Gastrocnemius medialis (tissue), 4 donors: ENCODE results near the gene GNAZ. TPM values are rescaled to one million over a fixed set of nuclear protein-coding genes. Genes with fewer than 3 reads are reported as not detected.

Experiments used
- ATAC-seq, 2 donors: fragments of 150-250 bp; one replicate each; pipeline ENCODE4 v1.9.1; 2016
- DNase-seq, 2 donors: peaks; one replicate each; pipeline ENCODE4 v3.0.0-alpha.2; 2019
- H3K27ac ChIP-seq, 4 donors: fragments of 200-600 bp; sonication (generic); 1 replicate in 1 of 4; 2 replicates in 3 of 4; pipeline ENCODE4 v1.5.1; 2016 to 2018; ENCODE audit warnings: mild to moderate bottlenecking in 2 of 4, moderate library complexity in 1 of 4
- H3K27me3 ChIP-seq, 3 donors: fragments of 200-600 bp; sonication (generic) in 2 of 3; 1 replicate in 1 of 3; 2 replicates in 2 of 3; pipeline versions ENCODE4 v1.5.1 to v1.6.0; 2016 to 2019; ENCODE audit warnings: mild to moderate bottlenecking in 1 of 3, moderate library complexity in 1 of 3
- H3K36me3 ChIP-seq, 2 donors: fragments of 200-600 bp; sonication (generic) in 1 of 2; one replicate each; pipeline ENCODE4 v1.5.1; 2017 to 2018
- H3K4me1 ChIP-seq, 2 donors: fragments of 200-600 bp; sonication (generic) in 1 of 2; one replicate each; pipeline ENCODE4 v1.5.1; 2016 to 2017; ENCODE audit warnings: mild to moderate bottlenecking in 2 of 2
- H3K4me3 ChIP-seq, 4 donors: fragments of 200-600 bp; sonication (generic) in 3 of 4; 1 replicate in 1 of 4; 2 replicates in 3 of 4; pipeline ENCODE4 v1.5.1; 2016 to 2019; ENCODE audit warnings: mild to moderate bottlenecking in 2 of 4
- H3K9me3 ChIP-seq, 3 donors: fragments of 200-600 bp; sonication (generic) in 2 of 3; 1 replicate in 1 of 3; 2 replicates in 2 of 3; pipeline ENCODE4 v1.5.1; 2016 to 2019
- POLR2A ChIP-seq, 2 donors: fragments of 450-650 bp; IDR thresholded peaks; one replicate each; pipeline ENCODE4 v1.6.1; 2017; ENCODE audit warnings: antibody characterized with exemption in 2 of 2, mild to moderate bottlenecking in 2 of 2, moderate library complexity in 2 of 2
- in situ Hi-C, 4 donors: fragments of 200-750 bp; cut with MboI; loops; one replicate each; pipeline versions ENCODE4 v1.15.0 to v1.8.0; 2017; ENCODE audit warnings: low sequenced_read_pairs in 4 of 4
- intact Hi-C: fragments of 100-400 bp; cut with DNase I; formaldehyde crosslinking; loops from one replicate; pipeline ENCODE4 v1.15.1; 2023; ENCODE audit warnings: low total_unique reads
- total RNA-seq, 4 donors: library from RNA; depleted of rRNA; stranded (reverse); fragments of >200 nt; gene quantifications; one replicate each; pipeline versions ENCODE4 v1.1.0 to v1.2.3, GENCODE V29; 2016
- TF ChIP-seq, protein P1 (sequence below), 5 experiments: fragments of 450-650 bp in 3 of 5; fragments of 200-600 bp in 2 of 5; sonication (generic) in 2 of 5; IDR thresholded peaks in 4 of 5; conservative IDR thresholded peaks in 1 of 5; 1 replicate in 4 of 5; 2 replicates in 1 of 5; pipeline ENCODE4 v1.5.1; 2016 to 2019; ENCODE audit warnings: antibody characterized with exemption in 5 of 5, mild to moderate bottlenecking in 3 of 5, moderate library complexity in 3 of 5

GNAZ gene
- total RNA-seq, 4 donors from 2014 or later: 0.92 to 3.1 (median 2.6) TPM

DNA sequence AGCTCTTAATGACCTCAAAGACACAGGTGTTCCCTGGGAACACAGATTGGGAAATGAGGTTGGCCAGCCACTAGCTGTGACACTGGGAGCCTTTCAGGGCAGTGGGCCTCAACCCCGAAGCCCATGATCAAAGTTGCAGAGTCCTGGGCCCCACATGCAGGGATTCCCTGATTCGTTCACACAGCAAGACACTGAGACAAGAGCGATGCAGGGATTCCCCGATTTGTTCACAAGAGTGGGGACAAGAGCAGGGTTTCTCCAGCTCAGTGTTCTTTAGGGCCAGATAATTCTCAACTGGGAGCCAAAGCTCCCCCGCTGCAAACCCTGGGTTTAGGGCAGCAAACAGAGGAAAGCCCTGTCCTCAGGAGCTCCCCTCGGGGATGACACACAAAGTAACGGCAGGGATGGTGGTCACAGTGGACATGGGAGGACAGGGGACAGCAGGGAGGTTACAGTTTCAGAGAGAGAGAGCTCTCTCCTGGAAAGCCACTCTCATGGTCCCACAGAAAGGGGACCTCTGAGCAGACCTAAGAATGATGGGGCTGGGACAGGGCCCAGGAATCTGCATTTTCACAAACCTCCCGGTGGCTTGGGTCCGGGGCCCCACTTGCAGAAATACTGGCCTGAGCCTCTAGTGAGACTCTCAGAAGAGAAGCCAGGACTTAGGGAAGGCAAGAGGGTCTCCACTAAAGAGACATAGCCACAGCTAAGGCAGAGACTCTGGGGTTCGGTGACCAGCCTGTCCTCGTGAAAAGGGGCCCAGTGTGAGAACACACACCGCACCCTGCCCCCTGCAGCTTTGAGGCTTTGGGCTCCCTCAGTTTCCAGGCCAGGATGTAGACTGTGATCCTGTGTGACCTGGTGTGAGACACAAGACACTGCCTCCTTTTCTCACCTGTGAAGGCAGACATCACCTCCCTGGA is 7.4 kb upstream of the GNAZ start:
- TF ChIP-seq, protein P1, sequence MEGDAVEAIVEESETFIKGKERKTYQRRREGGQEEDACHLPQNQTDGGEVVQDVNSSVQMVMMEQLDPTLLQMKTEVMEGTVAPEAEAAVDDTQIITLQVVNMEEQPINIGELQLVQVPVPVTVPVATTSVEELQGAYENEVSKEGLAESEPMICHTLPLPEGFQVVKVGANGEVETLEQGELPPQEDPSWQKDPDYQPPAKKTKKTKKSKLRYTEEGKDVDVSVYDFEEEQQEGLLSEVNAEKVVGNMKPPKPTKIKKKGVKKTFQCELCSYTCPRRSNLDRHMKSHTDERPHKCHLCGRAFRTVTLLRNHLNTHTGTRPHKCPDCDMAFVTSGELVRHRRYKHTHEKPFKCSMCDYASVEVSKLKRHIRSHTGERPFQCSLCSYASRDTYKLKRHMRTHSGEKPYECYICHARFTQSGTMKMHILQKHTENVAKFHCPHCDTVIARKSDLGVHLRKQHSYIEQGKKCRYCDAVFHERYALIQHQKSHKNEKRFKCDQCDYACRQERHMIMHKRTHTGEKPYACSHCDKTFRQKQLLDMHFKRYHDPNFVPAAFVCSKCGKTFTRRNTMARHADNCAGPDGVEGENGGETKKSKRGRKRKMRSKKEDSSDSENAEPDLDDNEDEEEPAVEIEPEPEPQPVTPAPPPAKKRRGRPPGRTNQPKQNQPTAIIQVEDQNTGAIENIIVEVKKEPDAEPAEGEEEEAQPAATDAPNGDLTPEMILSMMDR (IDR thresholded peaks at IDR 0.05 in 4 of 5, conservative IDR thresholded peaks at IDR 0.05 in 1 of 5): no peak
- TF ChIP-seq POLR2A (IDR thresholded peaks at IDR 0.05): no peak
- ATAC-seq (no peak), DNase-seq (no peak)
- no peaks in the 10 kb centered on the region for H3K36me3 ChIP-seq
- H3K9me3 ChIP-seq: no peaks in the 10 kb centered on the region
- intact Hi-C loops: no loop called here
- no peak overlapping the region for H3K4me3 ChIP-seq
- no peaks in the 10 kb centered on the region for H3K4me1 ChIP-seq
- in situ Hi-C loops: no loop called here
- no peak overlapping the region for H3K27ac ChIP-seq
- no peaks in the 10 kb centered on the region for H3K27me3 ChIP-seq

DNA sequence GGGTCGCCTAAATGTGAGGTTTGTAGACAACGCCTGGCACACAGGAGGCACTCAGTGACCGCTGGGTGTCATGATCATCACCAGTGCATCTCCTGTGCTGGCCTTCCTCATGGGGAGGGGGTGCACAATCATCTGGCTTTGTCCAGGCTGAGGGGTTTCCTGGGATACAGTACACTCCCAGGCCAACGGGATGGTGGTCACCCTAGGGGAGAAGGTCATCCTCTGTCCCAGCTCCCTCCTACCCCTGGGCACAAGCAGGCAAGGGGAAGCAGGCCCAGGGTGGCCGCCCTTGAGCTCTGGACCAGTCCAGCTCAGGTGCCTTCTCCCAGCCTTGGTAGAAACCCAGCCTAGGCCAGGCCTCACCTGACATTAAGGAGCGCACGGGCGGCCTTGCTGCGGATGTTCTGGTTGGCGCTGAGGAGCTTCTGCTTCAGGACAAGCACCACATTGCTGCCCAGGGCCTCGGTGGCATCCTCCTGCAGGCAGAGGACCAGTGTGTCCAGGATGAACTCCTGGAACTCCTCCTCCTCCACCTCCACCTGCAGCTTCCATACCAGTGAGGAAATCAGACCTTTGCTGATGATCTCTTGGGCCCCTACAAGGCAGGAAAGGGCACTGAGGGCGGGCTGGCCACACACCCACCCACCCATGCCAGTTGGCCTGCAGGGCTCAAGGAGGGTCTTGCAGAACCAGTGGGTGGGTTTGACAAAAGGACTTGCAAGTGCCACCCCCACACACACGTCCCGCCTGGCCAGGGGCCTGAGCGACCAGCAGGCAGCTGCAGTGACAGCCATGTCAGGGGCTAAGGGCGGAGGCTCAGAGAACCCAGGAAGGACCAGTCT is 6.6 kb upstream of the GNAZ start:
- no peaks in the 10 kb centered on the region for H3K9me3 ChIP-seq
- H3K27me3 ChIP-seq: no peaks in the 10 kb centered on the region
- TF ChIP-seq POLR2A (IDR thresholded peaks at IDR 0.05): no peak
- TF ChIP-seq, protein P1 (IDR thresholded peaks at IDR 0.05 in 4 of 5, conservative IDR thresholded peaks at IDR 0.05 in 1 of 5): no peak
- H3K36me3 ChIP-seq: no peaks in the 10 kb centered on the region
- ATAC-seq (no peak), DNase-seq (no peak)
- in situ Hi-C loops: no loop called here
- no peaks in the 10 kb centered on the region for H3K4me1 ChIP-seq
- no peak overlapping the region for H3K4me3 ChIP-seq
- intact Hi-C loops: no loop called here
- no peak overlapping the region for H3K27ac ChIP-seq

GRCh38 chr22:23064381-23065068 is 5.8 kb upstream of the GNAZ start:
- Histone ChIP-seq H3K36me3 (no peaks in the 10 kb centered on the region), H3K4me1 (peaks cover 0 to 4% of the 10 kb centered on the region in 2 donors), H3K4me3 (no peak overlapping the region), H3K27ac (no peak overlapping the region), H3K27me3 (no peaks in the 10 kb centered on the region), H3K9me3 (no peaks in the 10 kb centered on the region)
- in situ Hi-C loops: no loop called here
- DNase-seq: no peak
- no peak for TF ChIP-seq POLR2A (IDR thresholded peaks at IDR 0.05)
- TF ChIP-seq, protein P1 (IDR thresholded peaks at IDR 0.05 in 4 of 5, conservative IDR thresholded peaks at IDR 0.05 in 1 of 5): no peak
- intact Hi-C loops: no loop called here
- no peak for ATAC-seq

- in situ Hi-C loops: no loop called here
- peaks cover 0 to 7% of the 10 kb centered on the region in 2 donors for H3K4me1 ChIP-seq
- TF ChIP-seq, protein P1 (IDR thresholded peaks at IDR 0.05 in 4 of 5, conservative IDR thresholded peaks at IDR 0.05 in 1 of 5): no peak
- TF ChIP-seq POLR2A (IDR thresholded peaks at IDR 0.05): no peak
- intact Hi-C loops: no loop called here
- H3K9me3 ChIP-seq: no peaks in the 10 kb centered on the region
- ATAC-seq: no peak
- no peak for DNase-seq
- no peaks in the 10 kb centered on the region for H3K36me3 ChIP-seq
- no peak overlapping the region for H3K27ac ChIP-seq
- no peak overlapping the region for H3K4me3 ChIP-seq
- H3K27me3 ChIP-seq: no peaks in the 10 kb centered on the region
Measured at GRCh38 chr22:23065069-23065451, 5.3 kb upstream of the GNAZ start.
